Measurements from ENCODE around the gene CXCR1.
"Not testable (repeated sequence)": the region's sequence is repeated elsewhere in the genome, so short reads cannot be mapped to it uniquely, and the experiment has no call there.

The CXCR1 gene

DNA sequence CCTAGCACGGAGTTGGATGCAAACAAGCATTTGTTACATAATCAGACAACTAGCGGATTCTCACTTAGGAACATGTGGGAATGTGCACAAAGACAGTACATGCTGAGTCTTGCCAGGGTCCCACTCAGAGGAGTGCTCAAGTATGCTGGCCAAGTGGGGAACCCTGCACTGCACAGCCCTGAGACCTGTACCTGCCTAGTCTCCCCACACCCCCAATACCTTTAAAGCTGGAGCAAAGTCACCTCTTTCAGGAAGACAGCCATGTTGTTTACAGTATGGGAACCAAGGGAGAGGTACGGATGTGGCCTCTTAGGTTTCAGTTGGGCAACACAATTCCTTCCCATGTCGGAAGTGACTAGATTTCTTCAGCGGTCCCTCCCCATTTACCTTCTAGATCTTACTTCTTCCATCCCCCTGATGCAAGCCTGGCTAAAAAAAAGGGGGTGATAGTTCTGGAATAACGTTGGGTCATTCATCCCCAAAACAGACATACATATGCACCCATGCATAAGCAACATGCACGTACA, 10.7 kb downstream of the CXCR1 start:
- DNase-seq, result no peak

DNA sequence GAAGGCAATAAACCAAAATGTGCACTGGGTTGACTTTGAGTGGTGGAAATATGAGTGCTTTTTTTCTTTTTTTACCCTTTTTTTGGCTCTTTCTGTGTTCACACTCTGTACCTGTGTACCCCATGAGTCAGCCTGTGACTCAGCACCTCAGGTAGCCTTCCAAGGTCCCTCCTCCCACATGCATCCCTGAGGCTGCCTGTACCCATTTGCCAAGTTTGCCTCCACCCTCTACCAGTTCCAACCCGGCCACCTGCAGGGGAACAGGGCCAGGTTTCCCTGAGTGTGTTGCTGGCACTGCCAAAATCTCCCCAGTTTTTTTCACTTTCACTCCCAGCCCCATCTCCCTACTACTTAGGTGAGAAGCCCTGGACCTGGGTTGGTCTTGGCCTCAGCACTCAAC, 14.0 kb downstream of the CXCR1 start:
- no peak for DNase-seq

DNA sequence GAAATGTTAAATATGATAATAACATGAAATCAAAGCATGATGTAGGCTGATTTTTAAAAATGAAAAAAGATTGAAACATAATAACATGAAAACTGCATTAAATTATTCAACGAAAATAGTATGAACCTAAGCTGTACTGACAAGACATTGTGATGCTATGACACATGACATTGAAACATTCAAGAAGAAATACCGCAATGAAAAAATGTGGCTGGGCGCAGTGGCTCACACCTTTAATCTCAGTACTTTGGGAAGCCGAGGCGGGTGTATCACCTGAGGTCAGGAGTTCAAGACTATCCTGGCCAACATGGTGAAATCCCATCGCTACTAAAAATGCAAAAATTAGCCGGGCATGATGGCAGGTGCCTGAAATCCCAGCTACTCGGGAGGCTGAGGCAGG, 14.6 kb downstream of the CXCR1 start:
- DNase-seq, result no peak

DNA sequence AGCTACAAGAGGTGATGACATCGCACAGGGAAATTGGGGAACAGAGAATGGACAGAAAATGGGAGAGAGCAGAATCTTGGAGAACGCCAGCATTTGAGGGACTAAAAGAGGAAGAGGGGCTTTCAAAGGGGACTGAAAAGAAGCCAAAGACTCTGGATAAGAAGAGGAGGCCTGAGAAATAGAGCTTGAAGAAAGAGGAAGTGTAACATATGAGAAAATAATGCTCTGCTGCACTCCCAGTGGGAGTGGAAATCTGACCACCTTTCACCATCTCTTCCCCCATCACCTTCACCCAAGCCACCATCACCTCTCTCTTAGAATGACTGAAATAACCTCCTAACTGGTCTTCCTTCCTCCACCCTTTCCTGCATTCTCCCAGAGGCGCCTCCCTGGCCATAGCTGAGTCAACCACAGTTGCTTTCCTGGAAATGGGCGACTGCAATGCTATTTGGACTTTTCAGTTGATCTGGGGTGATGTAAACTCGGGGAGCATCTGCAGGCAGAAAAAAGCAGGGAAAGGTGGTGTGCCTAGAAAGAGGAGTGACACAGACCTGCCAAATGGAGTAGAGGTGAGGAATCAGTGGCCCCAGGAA, 16.8 kb downstream of the CXCR1 start:
- no peak for DNase-seq

DNA sequence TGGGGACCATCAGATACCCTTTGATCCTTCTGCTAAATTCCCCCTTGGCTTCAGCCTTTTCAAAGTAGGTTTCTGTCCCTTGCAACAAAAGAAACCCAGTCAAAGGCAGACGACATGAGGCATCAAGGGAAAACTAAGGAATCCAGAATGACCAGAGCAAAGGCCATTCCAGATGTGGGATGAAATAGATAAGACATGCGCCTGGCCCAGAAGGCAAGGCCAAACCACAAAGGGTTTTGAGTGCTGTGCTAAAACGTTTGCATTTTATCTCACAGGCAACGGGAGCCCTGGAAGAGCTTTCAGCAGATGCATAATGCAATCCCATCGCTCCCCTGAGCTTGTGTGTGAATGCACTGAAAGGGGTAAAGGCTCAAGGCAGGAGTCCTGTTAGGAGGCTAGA, 17.7 kb downstream of the CXCR1 start:
- DNase-seq, result no peak

DNA sequence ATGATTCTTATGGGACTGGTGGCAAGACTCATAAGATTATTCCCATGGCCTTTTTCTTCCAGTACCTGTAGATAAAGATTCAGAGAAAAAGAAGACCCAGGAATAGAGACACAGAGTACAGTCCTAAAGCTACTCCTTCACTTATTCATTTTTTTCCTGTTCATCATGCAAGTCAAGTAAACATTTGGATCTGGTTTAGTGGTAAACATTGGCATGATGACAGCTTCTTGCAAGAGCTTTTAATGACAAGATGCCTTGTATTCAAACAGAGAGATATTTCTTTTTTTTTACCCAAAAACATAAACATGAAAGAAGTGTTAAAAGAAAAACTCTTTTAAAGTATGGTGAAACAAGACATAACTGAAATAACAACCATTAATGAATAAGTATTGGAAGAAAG, 20.7 kb downstream of the CXCR1 start:
- no peak for DNase-seq

DNA sequence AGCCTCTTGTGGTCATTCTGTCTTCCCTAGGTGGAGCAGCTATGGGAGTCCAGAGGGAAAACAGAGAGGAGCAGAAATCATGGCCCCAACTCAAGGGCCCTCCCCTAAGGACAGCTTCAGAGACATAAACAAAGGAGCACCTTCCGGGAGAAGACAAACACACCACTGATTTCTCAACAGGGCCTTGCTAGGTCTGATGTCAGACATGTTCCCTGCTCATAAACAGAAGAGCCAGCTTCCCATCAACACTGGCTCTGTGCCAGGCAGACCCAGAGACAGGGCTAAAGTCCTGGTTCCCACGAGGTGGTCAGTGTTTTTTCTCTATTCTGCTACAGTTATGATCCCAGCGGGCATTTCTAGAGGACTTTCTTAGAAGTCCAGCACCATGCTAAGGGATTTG, 21.6 kb downstream of the CXCR1 start:
- no peak for DNase-seq

DNA sequence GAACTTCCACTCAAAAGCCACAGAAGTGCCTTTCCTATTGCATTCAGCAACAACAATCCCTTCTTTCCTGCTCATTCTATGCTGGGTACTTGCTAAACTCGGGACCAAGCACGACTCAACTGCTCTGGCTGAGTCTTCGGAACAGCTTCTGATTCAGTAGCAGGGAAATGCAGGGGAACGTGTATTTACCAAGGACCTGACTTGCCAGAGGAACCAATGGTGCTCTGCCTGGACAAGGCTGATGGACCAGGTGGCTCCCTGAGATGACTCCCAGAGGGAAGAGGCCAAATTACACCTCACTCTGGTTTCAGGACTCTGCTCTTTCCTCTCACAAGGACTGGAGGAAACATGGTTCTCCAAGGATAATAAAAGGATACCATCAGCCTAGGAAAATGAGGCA, 28.7 kb downstream of the CXCR1 start:
- no peak for DNase-seq

DNA sequence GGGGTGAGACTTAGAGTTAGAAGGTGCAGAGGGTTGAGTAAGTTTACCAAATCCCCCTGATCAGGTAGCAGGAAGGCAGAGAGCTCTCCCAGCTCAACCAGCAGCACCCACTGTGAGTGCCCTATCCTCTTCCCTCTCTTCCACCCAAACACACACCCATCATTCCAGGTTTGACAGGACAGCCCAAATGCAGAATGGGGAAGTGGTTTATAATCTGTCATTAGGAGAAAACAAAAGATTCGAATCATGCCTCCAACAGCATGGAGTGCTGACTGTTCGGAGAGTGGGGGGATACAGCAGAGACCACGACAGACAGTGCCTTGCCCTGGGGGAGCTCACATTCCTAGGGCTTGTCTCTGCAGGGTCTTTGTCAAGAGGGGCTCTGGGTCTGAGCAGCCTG, 29.2 kb downstream of the CXCR1 start:
- DNase-seq, result no peak

DNA sequence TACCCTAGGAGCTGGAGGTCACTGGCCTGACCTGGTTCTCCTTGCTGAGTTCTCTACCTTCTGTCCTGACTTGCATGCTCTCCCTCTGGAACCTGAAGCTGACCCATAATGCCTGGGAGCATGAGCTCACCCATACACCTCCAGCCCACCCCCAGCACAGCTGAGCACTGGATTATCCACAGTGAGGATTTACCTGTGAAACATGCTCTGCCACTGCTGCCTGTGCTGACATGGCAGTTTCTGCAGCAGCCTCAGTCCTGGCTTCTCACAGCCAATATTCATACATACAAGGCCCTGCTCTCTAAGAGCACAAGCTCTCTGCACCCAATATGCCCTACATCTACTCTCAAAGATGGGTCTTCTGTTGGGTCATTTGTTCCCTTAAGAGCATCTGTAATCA, 35.9 kb downstream of the CXCR1 start:
- no peak for DNase-seq

DNA sequence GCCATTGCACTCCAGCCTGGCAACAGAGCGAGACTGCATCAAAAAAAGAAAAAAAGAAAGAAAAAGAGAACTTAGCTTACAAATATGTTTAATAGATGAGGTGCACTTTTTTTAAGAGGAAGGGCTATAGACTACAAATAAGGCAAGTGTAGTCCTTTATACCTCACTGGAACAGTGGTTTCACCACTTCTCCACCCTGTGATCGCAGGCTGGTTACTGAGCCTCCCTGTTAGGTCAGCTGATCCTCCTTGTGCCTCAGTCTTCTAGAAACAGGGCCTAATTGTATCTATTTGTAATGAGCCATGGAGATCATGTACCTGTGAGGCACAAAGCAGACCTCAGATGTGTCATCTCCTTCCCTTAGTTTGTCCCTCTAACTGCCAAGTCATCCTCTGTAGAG, 36.4 kb downstream of the CXCR1 start:
- no peak for DNase-seq

DNA sequence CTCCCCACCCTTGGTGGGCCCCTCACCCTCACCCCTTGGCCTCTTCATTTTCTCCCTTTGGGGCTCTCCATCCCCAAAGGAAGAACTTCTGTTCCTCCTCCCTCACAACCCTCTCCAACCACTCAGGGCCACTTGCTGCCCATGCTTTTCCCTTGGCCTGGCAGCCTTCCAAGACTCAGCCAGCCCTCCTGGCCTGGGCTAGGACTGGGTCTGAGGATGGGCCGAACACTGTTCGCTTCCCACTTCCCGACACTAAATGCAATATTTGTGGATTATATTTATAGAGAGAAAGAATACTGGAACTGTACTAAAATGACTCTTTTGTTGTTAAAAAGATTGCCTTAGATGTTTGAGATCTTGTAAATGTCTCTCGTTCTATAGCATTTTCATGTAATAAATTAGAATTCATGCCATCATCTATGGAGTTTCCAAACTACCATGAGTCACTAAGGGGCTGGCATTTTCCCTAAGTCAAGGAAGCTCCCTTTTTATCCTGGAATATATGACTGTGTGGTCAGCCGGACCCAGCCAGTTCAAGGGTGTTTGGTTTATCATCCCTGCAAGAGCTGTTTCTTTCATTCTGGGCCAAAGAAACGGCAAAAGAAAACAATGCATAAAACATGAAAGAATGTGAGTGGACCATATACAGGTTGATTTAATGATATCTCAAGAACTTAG, 37.2 kb downstream of the CXCR1 start:
- DNase-seq, result no peak

DNA sequence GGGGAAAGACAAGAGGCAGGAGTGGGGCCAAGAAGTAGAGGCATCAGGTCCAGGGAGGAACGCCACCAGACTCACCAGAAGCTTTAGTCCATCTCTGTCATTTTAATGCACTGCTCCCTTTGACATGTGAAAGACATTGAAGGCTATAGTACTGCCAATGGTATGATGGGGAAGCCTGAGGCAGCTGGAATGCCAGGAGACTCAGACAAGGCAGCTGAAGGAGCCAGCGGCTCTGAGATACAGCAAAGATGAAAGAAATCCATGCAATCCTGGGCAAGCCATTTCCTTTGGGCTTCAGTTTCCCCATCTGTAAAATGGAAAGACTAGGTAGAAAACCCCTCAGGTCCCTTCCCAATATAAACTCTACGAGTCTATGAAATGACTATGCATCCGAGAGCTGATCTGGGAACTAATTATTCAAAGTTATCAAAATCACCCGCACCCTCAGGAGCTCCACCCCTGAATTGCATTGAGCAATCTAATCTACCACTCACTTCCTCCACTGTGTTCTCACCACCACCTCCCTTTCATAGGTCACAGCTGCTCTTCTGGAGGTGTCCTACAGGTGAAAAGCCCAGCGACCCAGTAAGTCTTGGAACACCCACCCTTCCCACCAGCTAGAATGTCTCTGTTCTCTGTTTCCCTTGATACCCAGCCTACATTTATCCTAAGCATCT, 37.8 kb downstream of the CXCR1 start:
- DNase-seq, result no peak

DNA sequence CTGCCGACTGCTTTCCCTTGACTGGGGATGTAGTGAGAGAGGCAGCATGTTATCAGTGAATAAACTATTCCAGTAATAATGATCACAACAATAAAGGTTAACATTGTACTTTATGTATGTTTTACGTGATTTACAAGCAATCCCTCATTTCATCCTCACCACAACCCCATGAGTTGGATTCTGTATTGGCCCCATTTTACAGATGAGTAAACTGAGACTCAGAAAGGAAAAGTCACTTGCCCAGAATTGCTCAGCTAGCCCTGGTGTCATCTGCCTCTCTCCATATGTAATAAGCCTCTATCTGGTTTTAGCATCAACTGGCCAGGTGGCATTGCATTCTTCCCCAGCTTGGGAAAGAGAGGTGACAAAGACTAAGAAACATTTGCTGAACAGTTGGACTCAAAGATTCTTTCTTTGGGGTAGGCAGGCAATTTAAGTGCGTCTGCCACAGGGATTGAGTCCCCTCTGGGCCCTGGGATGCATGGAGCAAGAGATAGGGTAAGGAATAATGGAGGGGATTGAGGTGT, 38.8 kb downstream of the CXCR1 start:
- DNase-seq, result no peak

DNA sequence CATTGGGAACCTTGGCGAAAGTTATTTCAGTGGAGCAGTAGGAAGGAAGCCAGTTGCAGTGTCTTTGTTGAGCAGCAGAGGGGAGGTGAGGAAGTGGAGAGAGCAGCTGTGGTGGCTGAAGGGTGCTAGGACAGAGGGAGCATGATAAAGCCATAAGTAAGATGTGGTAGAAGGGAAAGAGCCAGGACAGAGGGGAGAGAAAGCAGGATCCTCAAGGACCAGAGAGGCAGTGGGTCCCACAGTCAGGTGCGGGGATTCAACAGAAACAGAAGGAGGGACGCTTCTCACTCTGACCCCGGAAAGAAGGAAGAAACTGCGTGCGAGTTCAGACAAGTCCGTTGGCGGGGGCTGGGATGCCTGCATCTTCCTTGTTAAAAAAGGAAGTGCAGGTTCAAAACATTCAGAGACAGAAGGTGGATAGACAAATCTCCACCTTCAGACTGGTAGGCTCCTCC, 41.1 kb downstream of the CXCR1 start, which contains the start of gene CXCR2:
Gene CXCR2 (plus strand): TSS at position 403 of the 455 bp plus-strand sequence. CDS start 8,774 bp downstream, outside the sequence.
- DNase-seq, result no peak

DNA sequence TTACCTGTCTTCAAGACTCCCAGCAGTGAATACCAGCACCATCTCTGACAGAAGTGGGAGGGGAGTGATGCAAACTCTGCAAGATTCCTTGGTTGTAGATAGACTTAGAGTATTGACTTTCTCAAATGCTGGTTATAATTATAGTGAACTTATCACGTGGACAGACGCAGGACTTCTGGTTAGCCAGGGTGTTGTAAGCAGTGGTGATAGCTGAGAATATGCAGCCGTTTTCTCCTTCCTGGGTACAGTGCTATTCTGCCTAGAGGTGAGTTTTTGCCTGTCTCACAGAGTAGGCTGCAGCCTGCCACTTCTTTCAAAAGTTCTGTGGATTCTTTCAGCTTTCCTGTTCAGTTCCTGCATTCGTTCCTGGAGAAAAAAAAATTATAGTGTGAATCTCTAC, 41.7 kb downstream of the CXCR1 start:
- DNase-seq, result no peak

DNA sequence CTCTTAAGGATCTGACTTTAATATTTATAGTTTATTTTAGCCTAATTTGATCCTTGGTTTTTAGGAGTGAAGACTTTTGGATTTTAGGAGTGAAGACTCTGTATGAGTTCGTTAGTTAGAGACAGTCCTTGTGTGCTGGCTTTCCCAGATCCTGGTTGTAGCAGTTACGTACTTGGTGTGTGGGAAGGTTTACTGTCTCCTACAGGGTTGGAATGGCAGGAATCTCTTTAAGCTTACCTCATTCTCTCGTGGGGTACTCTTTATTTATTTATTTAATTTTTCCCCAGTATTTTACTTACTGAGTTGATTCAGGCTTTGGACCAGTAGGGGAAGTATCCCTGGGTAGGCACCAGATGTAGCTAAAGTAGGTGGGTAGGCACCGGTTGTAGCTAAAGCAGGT, 42.8 kb downstream of the CXCR1 start:
- DNase-seq, result no peak

DNA sequence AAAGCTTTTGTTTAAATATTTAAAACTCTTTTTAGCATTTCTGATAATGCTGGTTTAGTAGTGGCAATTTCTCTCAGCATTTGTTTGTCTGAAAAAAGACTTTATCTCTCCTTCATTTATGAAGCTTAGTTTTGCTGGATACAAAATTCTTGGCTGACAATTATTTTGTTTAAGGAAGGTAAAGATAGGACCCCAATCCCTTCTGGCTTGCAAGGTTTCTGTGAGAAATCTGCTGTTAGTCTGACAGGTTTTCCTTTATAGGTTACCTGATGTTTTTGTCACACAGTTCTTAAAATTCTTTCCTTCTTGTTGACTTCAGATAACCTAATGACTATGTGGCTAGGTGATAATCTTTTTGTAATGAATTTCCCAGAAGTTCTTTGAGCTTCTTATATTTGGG, 44.5 kb downstream of the CXCR1 start:
- not testable (repeated sequence) for DNase-seq

DNA sequence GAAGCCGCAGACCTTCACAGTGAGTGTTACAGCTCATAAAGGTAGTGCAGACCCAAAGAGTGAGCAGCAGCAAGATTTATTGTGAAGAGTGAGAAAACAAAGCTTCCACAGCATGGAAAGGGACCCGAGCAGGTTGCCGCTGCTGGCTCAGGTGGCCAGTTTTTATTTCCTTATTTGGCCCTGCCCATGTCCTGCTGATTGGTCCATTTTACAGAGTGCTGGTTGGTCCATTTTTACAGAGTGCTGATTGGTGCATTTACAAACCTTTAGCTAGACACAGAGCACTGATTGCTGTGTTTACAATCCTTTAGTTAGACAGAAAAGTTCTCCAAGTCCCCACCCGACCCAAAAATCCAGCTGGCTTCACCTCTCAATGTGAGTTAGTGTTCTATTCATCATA, 45.0 kb downstream of the CXCR1 start:
- DNase-seq, result not testable (repeated sequence)

All from cerebellar nuclear complex (tissue), 1 donor.